COLO829 (cell line): ENCODE results near the gene ZNF93.
"Not testable (repeated sequence)": the region's sequence is repeated elsewhere in the genome, so short reads cannot be mapped to it uniquely, and the experiment has no call there.

ENCODE experiments used
- DNase-seq: peaks from one replicate; pipeline ENCODE4 v3.0.0; 2012; ENCODE audit warnings: low spot score

ZNF93 gene

GRCh38 chr19:19938449-19938848 lies 37.7 kb downstream of the ZNF93 start:
- DNase-seq = no peak

- DNase-seq = no peak
These were observed 43.3 kb downstream of the ZNF93 start for GRCh38 chr19:19943848-19944582.

- no peak for DNase-seq
These were observed 43.8 kb downstream of the ZNF93 start for GRCh38 chr19:19944583-19944880.

GRCh38 chr19:19946226-19946625 lies 45.5 kb downstream of the ZNF93 start:
- DNase-seq = no peak

GRCh38 chr19:19948800-19949199 lies 48.1 kb downstream of the ZNF93 start:
- no peak for DNase-seq

DNA sequence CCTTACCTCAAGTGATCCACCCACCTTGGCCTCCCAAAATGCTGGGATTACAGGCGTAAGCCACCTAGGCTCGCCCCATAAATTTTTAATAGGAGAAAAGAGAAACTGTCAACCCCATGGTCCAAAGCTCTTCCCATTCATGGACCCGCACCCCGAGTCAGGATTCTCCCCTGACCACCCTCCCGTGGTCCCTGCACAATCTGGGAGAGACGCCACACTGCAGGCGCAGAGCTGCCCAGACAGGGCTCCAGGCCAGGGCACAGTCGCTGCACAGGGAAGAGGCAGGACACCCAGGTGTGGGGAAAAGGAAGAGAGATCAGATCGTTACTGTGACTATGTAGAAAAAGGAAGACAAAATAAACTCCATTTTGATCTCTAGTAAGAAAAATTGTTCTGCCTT lies 54.5 kb downstream of the ZNF93 start:
- DNase-seq = no peak

GRCh38 chr19:19956434-19957075 lies 55.8 kb downstream of the ZNF93 start:
- no peak for DNase-seq

GRCh38 chr19:19957766-19958165 lies 57.0 kb downstream of the ZNF93 start:
- not testable (repeated sequence) for DNase-seq

- DNase-seq = not testable (repeated sequence)
These were observed 58.5 kb downstream of the ZNF93 start for GRCh38 chr19:19959151-19959799.

GRCh38 chr19:19964416-19964815 lies 63.7 kb downstream of the ZNF93 start:
- DNase-seq = no peak

DNA sequence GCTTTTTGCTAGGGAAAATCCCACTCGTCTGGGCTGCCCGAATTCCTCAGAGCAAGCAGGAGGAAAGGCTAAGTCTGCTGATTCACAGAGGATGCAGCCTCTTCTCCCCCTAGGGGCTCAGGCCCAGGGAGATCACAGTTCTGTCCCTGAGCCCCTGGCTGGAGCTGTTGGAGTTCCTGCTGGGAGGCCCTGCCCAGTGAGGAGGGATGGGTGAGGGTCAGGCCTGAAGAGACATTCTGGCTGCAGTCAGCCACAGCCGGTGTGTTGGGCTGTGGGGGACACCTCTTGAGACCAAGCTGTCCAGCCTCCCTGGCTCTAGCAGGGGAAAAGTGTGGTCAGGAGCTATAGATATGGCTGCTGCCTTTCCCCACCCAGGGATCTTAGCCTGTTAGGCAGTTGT lies 65.4 kb downstream of the ZNF93 start:
- not testable (repeated sequence) for DNase-seq

DNA sequence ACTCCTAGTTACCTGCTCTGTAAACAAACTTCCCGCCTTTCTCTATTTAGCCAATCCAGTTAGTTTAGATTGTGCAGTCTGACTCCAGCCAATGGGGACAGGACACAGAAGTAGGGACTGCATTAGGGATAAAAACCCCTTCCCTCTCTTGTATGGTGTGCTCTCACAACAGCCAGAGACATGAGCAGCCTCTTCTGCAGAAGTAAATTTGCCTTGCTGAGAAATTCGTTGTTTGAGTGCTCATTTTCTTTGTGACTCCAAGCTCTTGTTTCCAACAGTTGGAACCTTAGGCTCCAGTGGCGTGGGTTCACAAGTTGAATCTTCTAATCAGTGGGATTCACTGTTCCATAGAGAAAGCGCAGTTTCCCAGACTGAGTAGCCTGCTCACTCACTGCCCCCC lies 66.1 kb downstream of the ZNF93 start:
- no peak for DNase-seq
